Measurements from ENCODE around the gene THY1. TPM values are rescaled to one million over a fixed set of nuclear protein-coding genes. Genes with fewer than 3 reads are reported as not detected.
A peak's percentile ranks its signal among the peaks of the same experiment; 100 is the strongest.
"Not testable (repeated sequence)": the region's sequence is repeated elsewhere in the genome, so short reads cannot be mapped to it uniquely, and the experiment has no call there.

THY1 gene
- under 1 TPM in 1 of 2 experiments, not detected in 1; 0.15 TPM for total RNA-seq

GRCh38 chr11:119422809-119423508 lies at the start of gene THY1:
Gene THY1, minus strand, starts transcription at chr11:119423172. Its CDS starts 2,267 bp downstream, at chr11:119420905.
- H3K4me3 Mint-ChIP-seq = peak within 1 kb of the TSS; percentile 2
- H3K27me3 Mint-ChIP-seq = peaks cover 33% of the 10 kb centered on the region
- H3K9me3 Mint-ChIP-seq = no peaks in the 10 kb centered on the region
- DNase-seq = no peak
- ChIA-PET POLR2A (no interaction called here), CTCF (no interaction called here)
- H3K4me1 Mint-ChIP-seq = peaks cover 12% of the 10 kb centered on the region
- no peaks in the 10 kb centered on the region for H3K36me3 Mint-ChIP-seq (ENCODE audit: low read depth)
- no peak within 1 kb of the TSS for H3K27ac Mint-ChIP-seq

- DNase-seq = no peak
- Mint-ChIP-seq H3K4me1 (no peaks in the 10 kb centered on the region), H3K27ac (no peak overlapping the region), H3K36me3 (ENCODE audit: low read depth) (no peaks in the 10 kb centered on the region), H3K27me3 (peaks cover 12% of the 10 kb centered on the region), H3K4me3 (no peak overlapping the region), H3K9me3 (no peaks in the 10 kb centered on the region)
- ChIA-PET CTCF (interaction anchor here (0.7 kb wide), 1 partner anchor 20 kb away, joined by 4 read pairs; no protein-coding TSS in a partner anchor), POLR2A (no interaction called here)
Measured at GRCh38 chr11:119472186-119472855, 49.3 kb upstream of the THY1 start.

DNA sequence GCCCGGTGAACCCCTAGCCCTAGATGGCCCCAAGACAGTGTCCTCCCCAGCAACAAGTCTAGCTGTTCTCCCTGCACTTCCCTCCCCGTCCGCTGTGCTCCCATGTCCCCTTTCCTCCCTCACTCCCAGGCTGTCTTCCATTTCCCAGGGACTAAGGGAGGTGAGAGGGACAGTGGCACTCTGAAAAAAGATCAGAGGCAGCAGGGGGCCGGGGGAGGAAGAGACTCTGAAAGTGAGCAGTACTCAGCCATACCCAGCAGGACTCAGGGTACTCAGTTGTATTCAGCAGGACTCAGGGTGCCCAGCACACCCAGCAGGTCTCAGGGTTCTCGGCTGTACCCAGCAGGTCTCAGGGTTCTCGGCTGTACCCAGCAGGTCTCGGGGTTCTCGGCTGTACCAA lies 48.4 kb upstream of the THY1 start:
- DNase-seq = no peak
- POLR2A ChIA-PET = no interaction called here
- Mint-ChIP-seq H3K9me3 (peaks cover 2% of the 10 kb centered on the region), H3K4me3 (no peak overlapping the region), H3K27ac (no peak overlapping the region), H3K4me1 (no peaks in the 10 kb centered on the region), H3K36me3 (ENCODE audit: low read depth) (no peaks in the 10 kb centered on the region), H3K27me3 (peaks cover 21% of the 10 kb centered on the region)
- CTCF ChIA-PET = no interaction called here

DNA sequence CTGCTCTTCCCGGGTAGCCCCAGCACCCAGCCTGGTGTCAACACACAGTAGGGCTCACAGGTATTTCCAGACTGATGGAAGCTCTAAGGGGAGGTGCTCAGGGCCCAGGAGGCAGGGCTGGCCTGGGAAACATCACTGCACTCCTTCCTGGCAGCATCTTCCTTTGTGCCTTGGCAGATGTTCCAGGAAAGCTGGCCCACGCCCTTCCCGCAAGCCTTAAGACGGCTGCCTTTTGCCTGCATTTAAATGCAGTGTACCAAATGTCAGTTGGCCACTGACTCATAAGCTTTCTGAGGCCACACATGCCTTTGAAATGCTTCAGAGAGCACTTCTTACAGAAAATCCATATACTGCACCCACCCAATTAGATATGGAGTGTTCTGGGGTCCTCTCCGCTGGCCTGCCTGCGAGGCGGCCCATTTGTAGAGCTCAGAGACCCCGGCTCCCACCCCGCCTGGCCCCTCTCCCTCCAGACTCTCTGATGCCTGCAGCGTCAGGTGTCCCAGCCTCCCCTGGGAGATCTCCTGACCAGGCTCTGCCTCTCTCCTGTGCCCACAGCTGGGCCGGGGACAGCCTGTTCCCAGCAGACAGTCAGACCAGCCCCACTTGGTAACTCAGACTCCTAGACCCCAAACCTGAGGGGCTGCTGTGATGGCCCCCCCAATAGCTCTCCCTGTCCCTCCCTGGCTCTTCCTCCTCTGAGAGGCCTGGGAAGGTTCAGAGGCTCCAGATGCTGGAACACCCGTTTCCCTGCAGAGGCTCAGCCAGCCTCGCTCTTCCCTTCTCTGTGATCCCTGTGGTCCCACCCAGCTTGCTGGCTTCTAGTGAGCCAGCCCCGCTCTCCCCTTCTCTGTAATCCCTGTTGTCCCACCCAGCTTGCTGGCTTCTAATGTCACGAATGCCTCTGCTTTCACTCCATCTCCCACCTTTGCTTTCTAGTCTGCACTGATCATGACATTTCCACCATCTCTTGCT lies 47.6 kb upstream of the THY1 start:
- ChIA-PET POLR2A (no interaction called here), CTCF (no interaction called here)
- peaks cover 23% of the 10 kb centered on the region for H3K27me3 Mint-ChIP-seq
- no peaks in the 10 kb centered on the region for H3K36me3 Mint-ChIP-seq (ENCODE audit: low read depth)
- DNase-seq = no peak
- no peak overlapping the region for H3K4me3 Mint-ChIP-seq
- no peak overlapping the region for H3K27ac Mint-ChIP-seq
- H3K9me3 Mint-ChIP-seq = peaks cover 5% of the 10 kb centered on the region
- no peaks in the 10 kb centered on the region for H3K4me1 Mint-ChIP-seq

- Mint-ChIP-seq H3K27ac (no peak overlapping the region), H3K36me3 (ENCODE audit: low read depth) (no peaks in the 10 kb centered on the region), H3K9me3 (peaks cover 5% of the 10 kb centered on the region)
Measured at GRCh38 chr11:119469506-119469905, 46.5 kb upstream of the THY1 start.

GRCh38 chr11:119468511-119468910 lies 45.5 kb upstream of the THY1 start:
- no peak overlapping the region for H3K4me3 Mint-ChIP-seq
- ChIA-PET POLR2A (no interaction called here), CTCF (interaction anchor here (2.0 kb wide), 1 partner anchor 112 kb away, joined by 6 read pairs; no protein-coding TSS in a partner anchor)
- H3K4me1 Mint-ChIP-seq = no peaks in the 10 kb centered on the region
- no peak for DNase-seq
- peaks cover 43% of the 10 kb centered on the region for H3K27me3 Mint-ChIP-seq
- H3K9me3 Mint-ChIP-seq = peaks cover 5% of the 10 kb centered on the region
- no peaks in the 10 kb centered on the region for H3K36me3 Mint-ChIP-seq (ENCODE audit: low read depth)
- H3K27ac Mint-ChIP-seq = no peak overlapping the region

More at GRCh38 chr11:119469506-119469905, 46.5 kb upstream of the THY1 start:
- peaks cover 33% of the 10 kb centered on the region for H3K27me3 Mint-ChIP-seq
- H3K4me3 Mint-ChIP-seq = no peak overlapping the region
- H3K4me1 Mint-ChIP-seq = no peaks in the 10 kb centered on the region
- POLR2A ChIA-PET = interaction anchor here (0.6 kb wide), 1 partner anchor 55 kb away, joined by 3 read pairs; no protein-coding TSS in a partner anchor
- DNase-seq = no peak
- CTCF ChIA-PET = no interaction called here

DNA sequence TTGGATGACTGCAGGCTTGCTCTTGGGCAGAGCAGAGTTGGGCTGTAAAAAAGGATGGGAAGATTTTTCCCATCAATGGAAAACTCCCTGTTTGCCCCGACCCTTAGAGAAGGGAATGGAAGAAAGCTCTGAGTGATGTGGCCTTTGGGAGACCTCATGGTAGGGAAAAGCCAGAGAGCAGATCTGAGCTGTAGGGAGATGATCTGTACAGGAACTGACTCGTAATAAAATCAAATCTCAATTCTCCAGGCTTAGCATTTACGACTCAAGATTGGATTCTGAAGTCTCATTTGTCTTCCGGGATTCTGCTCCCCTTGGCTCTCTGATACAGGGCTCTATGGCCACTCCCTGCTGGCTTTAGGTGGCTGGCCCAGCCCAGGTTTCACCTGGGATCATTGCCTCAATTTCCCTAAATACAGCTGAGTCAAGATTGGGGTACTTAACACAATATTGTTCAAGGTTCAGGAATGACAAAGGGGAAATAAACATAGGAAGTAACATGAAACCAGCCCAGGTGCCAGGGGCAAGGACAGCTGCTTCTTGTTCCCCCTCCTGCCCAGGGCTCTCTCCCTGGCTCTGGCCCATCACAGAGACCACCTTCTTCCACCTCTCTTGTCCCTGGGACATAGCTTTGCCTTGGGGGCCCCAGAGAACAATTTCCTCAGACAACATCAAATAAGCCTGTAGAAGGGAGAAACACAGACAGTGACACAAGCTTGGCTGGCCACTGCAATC lies 38.4 kb upstream of the THY1 start:
- H3K4me3 Mint-ChIP-seq = no peak overlapping the region
- peaks cover 28% of the 10 kb centered on the region for H3K27me3 Mint-ChIP-seq
- DNase-seq = no peak
- CTCF ChIA-PET = interaction anchor here (0.6 to 1.8 kb wide), 2 partner anchors 13 to 587 kb away, joined by 4 to 5 read pairs; no protein-coding TSS in a partner anchor
- H3K36me3 Mint-ChIP-seq (ENCODE audit: low read depth) = no peaks in the 10 kb centered on the region
- peaks cover 3% of the 10 kb centered on the region for H3K9me3 Mint-ChIP-seq
- POLR2A ChIA-PET = no interaction called here
- H3K4me1 Mint-ChIP-seq = no peaks in the 10 kb centered on the region
- no peak overlapping the region for H3K27ac Mint-ChIP-seq

- H3K36me3 Mint-ChIP-seq (ENCODE audit: low read depth) = no peaks in the 10 kb centered on the region
- H3K27ac Mint-ChIP-seq = no peak overlapping the region
- no peak overlapping the region for H3K4me3 Mint-ChIP-seq
- POLR2A ChIA-PET = no interaction called here
- CTCF ChIA-PET = interaction anchor here (0.6 to 1.8 kb wide), 2 partner anchors 14 to 587 kb away, joined by 4 to 5 read pairs; no protein-coding TSS in a partner anchor
- no peaks in the 10 kb centered on the region for H3K4me1 Mint-ChIP-seq
- H3K27me3 Mint-ChIP-seq = peaks cover 25% of the 10 kb centered on the region
- no peak for DNase-seq
- H3K9me3 Mint-ChIP-seq = no peaks in the 10 kb centered on the region
Measured at GRCh38 chr11:119460582-119460981, 37.6 kb upstream of the THY1 start.

GRCh38 chr11:119460097-119460496 lies 37.1 kb upstream of the THY1 start:
- Mint-ChIP-seq H3K36me3 (ENCODE audit: low read depth) (no peaks in the 10 kb centered on the region), H3K27ac (no peak overlapping the region), H3K4me3 (no peak overlapping the region), H3K4me1 (no peaks in the 10 kb centered on the region), H3K9me3 (no peaks in the 10 kb centered on the region), H3K27me3 (peaks cover 23% of the 10 kb centered on the region)
- POLR2A ChIA-PET = no interaction called here
- CTCF ChIA-PET = no interaction called here
- no peak for DNase-seq

GRCh38 chr11:119459293-119459976 lies 36.5 kb upstream of the THY1 start:
- peaks cover 17% of the 10 kb centered on the region for H3K27me3 Mint-ChIP-seq
- CTCF ChIA-PET = no interaction called here

DNA sequence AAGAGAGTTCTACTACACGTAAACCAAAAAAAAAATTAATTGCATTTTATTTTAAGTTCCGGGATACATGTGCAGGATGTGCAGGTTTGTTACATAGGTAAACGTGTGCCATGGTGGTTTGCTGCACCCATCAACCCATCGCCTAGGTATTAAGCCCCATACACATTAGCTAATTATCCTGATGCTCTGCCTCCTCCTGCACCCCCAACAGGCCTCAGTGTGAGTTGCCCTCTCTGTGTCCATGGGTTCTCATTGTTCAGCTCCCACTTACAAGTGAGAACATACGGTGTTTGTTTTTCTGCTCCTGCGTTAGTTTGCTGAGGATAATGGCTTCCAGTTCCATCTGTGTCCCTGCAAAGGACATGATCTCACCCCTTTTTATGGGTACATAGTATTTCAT lies 32.7 kb upstream of the THY1 start:
- H3K9me3 Mint-ChIP-seq; DNase-seq; H3K4me1 Mint-ChIP-seq; CTCF ChIA-PET; POLR2A ChIA-PET; H3K36me3 Mint-ChIP-seq (ENCODE audit: low read depth); H3K4me3 Mint-ChIP-seq; H3K27ac Mint-ChIP-seq: not testable (repeated sequence)
- peaks cover 15% of the 10 kb centered on the region for H3K27me3 Mint-ChIP-seq

More at GRCh38 chr11:119459293-119459976, 36.5 kb upstream of the THY1 start:
- Mint-ChIP-seq H3K36me3 (ENCODE audit: low read depth) (no peaks in the 10 kb centered on the region), H3K9me3 (no peaks in the 10 kb centered on the region), H3K4me1 (no peaks in the 10 kb centered on the region), H3K27ac (no peak overlapping the region), H3K4me3 (no peak overlapping the region)
- DNase-seq = no peak
- POLR2A ChIA-PET = no interaction called here

DNA sequence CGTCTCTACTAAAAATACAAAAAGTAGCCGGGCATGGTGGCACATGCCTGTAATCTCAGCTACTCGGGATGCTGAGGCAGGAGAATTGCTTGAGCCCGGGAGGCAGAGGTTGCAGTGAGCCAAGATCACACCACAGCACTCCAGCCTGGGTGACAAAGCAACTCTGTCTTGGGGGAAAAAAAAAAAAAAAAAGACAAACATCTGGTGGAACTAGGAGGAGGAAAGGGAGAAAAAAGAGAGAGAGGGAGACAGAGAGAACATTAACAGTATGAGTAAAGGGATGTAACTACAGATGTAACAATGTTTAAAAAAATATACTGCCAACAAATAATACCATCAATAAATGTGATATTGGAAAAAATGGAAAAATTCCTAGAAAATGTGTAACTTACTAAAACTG lies 32.3 kb upstream of the THY1 start:
- H3K4me1 Mint-ChIP-seq; H3K9me3 Mint-ChIP-seq; CTCF ChIA-PET; H3K36me3 Mint-ChIP-seq (ENCODE audit: low read depth); POLR2A ChIA-PET; H3K27ac Mint-ChIP-seq; H3K4me3 Mint-ChIP-seq; DNase-seq: not testable (repeated sequence)
- H3K27me3 Mint-ChIP-seq = peaks cover 15% of the 10 kb centered on the region
